Stimulated activated CD4-positive, alpha-beta T cell treated with anti-CD3 and anti-CD28 coated beads, Interleukin-4, amount 100 ng/mL, for 4 hours (primary cell): Measurements from ENCODE around the gene GPR45.
"Not testable (repeated sequence)": the region's sequence is repeated elsewhere in the genome, so short reads cannot be mapped to it uniquely, and the experiment has no call there.

ENCODE experiments used
- DNase-seq, 2 experiments: peaks; one replicate each; pipeline ENCODE4 v3.0.0-alpha.2; 2020

GPR45 gene, protein sequence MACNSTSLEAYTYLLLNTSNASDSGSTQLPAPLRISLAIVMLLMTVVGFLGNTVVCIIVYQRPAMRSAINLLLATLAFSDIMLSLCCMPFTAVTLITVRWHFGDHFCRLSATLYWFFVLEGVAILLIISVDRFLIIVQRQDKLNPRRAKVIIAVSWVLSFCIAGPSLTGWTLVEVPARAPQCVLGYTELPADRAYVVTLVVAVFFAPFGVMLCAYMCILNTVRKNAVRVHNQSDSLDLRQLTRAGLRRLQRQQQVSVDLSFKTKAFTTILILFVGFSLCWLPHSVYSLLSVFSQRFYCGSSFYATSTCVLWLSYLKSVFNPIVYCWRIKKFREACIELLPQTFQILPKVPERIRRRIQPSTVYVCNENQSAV

GRCh38 chr2:105241443-105241842 lies at the start of gene GPR45:
Gene GPR45, plus strand, starts transcription at chr2:105241743. Its CDS starts 116 bp downstream, at chr2:105241859.
- DNase-seq, result no peak

DNA sequence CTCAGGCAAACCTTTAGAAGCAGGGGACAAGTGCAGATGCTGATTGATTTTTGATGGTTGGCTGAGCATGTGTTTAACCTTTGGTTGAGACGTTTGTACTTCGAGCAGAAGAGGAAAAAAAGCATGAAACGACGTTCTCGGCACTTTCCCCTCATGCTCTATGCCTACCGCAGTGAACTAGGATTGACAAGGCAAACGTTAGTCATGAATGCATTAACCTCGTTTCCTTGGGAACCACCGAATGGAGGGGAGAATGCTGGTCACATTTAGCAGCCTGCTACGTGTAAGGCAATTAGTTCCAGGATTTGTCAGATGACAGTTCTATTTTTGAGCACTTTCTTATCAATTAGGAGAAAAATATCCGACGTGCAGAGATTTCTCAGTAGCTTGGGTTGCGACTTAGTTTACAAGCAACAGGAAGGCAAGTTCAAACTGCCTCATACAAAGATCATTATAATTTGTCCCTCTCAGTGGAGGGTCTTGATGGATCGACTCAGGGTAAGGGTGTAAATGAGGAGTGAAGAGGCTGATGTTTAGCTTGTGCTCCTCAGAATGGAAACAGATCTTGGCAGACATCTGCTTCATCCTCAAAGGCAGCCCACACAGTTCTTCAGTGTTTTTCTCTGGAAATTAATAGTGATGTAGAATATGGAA lies 47.4 kb upstream of the GPR45 start:
- DNase-seq, result no peak

DNA sequence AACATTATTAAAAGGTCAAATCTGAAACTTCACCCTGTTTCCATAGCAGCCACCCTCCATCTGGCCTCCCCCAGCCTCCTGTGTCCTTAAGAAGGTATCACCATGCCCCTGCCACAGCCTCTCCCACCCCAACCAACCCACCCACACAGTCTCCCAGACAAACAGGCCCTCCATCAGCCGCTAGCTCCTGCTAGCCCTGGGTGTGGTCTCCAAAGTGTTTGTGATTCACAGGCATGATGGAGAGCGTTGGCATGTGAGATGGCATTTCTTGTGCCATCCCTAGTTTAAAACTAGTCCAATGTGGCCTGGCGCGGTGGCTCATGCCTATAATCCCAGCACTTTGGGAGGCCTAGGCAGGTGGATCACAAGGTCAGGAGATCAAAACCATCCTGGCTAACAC lies 44.9 kb upstream of the GPR45 start:
- DNase-seq, result no peak

GRCh38 chr2:105215586-105216192 lies 25.9 kb upstream of the GPR45 start:
- DNase-seq, result no peak

- no peak for DNase-seq
Observed at GRCh38 chr2:105220604-105221003, 20.9 kb upstream of the GPR45 start.

GRCh38 chr2:105224444-105224843 lies 17.1 kb upstream of the GPR45 start:
- no peak for DNase-seq

DNA sequence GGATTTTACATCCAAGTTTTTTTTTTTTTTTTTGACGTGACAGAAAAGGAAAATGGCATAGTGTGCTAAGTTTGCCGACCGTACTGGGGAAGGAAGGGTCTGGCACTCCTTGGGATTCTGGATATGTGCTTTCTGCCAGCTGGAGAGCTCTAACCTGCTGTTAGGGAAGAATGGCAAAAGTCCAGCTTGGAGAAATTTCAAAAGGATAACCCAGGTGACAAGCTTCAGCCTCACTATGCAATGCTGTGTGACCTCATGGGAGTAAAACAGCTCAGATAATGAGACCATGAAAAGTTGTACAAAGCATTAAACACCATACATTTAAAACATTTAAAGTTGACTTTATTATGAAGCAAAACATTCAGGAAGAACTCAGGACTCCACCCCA lies 10.3 kb upstream of the GPR45 start:
- no peak for DNase-seq

DNA sequence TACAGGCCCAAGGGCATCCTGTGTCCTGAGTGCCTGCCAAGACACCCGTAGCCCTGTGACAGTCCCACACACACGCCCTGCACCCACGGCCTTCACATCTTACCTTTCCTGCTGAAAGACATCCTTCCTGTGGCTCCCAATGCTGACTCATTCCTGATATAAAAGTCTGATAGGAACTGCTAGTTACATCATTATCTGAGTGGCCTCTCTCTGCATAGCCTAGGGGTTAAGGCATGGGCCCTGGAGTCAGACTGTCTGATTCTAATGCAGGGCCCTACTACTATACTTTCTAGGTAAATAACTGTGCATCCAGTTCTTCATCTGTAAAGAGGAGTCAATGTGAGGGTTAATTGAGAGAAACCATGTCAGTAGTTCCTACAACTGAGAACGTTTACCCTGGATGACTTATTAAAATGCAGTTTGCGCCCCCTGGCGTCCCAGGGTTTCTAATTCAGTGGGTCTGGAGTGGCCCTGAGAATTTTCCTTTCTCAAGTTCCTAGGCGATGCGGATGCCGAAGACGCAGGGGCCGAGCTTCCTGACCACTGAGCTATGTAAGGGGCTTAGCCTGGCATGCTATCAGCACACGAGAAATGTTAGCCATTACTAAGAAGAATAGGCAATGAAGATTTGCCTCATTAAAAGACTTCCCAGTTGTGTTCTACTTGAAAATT lies 6.0 kb upstream of the GPR45 start:
- DNase-seq, result peak; percentile 49 to 66

DNA sequence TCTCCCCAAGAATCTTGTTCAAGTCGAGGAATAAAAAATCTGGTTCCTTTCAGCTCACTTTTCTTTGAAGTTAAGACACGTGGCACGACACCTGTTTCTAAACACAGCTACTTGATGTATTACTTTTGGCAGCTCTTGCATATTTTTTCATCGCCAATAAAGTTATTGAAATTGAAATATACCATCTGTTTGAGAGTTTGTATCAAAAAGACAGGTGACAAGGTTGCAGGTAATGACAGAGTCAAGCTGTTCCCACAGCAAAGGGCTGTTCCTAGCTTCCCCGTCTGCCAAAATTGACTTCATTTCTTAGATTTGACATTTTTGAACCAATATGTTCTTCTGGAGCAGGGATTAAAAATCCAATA lies 5.5 kb upstream of the GPR45 start:
- no peak for DNase-seq

DNA sequence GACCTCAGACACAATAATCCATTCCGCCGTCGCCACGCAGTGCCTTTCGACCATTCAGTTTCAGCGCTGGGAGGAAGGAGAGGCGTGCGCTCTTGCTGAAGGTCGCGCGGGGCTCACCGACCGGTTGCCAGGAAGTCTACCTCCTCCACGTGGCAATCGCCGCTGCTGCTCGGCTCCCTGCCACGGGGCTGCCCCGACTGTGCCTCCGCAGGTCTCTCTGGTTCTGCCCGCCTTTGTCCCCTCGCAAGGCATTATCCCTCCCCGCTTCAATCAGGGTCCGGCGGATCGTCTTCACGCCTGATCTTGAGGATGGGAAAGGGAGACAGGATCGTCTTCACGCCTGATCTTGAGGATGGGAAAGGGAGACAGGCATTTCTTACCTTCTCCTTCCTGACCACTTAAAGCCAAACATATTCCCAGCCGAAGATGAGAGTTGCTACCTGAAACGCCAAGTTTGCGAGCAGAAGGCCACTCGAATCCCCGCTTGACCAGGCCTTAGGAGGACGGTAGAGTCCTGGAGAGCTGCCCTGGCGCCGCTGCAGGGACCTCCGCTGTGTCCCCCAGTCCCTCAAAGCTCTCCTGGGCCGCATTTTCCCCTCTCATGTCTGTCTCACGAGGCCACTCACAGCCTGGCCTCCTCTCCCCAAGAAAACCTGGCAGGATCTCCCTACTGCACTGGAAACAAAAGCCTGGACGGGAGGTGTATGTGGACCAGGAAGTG lies 4.3 kb upstream of the GPR45 start:
- peak; percentile 10 to 30 for DNase-seq

DNA sequence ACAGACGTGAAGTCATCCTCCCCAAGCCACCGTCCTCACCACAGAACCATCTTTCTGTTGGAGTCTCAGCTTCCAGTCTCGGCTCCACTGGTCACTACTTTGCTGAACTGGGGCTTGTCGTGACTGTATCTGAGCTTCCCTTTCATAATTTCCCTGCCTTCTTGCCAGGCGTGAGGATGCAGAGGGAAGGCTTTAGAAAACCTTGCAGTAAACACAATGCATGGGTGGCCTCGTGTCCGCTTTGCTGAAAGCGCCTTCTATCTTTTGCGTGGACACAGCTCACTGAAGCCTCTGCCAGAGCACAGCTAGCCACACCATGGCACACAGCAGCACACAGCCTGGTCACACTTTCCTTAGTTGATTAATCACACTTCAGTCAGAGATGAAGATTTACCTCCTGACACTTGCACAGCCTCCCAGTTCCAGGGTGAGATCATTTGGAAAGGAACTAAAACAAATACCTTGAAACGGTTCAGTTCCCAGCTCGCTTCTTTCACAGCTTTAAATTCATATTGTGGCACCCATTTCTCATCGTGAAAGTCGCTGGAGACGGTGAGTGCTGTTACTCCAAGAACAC lies 2.8 kb upstream of the GPR45 start:
- no peak for DNase-seq

DNA sequence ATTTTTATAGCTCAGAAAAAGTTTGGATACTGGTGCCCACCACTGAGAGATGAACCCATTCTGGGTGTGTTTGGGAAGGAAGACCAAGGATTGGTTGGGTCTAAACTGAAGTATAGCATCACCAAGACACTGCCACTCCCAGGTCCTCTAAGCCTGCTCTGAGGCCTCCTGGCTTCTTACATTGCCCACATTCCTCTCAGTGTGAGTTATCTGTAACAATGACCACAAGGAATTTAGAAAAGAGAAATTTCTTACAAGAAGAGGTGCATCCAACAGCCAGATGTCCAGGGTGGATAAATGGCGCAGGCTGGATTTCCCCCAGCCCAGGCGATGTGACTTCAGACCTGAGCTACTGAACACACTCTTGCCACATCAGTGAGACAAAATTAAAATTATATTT lies 1.6 kb upstream of the GPR45 start:
- no peak for DNase-seq

GRCh38 chr2:105242286-105242993 lies 897 bp downstream of the GPR45 start:
- no peak for DNase-seq

- DNase-seq, result no peak
Observed at GRCh38 chr2:105243961-105244360, 2.4 kb downstream of the GPR45 start.

DNA sequence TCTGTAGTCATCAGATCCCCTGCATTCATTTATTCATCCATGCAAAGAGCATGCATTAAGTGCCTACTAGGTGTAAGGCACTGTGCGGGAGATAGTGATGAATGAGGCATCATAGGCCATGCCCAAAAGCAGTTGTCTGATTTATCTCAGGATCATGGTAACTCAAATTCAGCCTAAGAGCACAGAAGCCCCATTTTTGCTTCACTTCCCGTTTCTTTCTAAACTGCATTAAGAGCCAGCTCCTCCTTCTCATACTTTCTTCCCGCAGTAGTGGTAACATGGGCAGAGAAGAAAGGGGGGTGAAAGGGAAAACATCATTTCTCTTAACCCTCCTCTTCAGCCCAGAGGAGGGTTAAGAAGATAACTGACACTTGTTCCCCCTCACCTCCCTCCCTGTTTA lies 2.9 kb downstream of the GPR45 start:
- DNase-seq, result no peak

GRCh38 chr2:105248316-105249070 lies 7.0 kb downstream of the GPR45 start:
- DNase-seq, result no peak

- no peak for DNase-seq
Observed at GRCh38 chr2:105249181-105249580, 7.6 kb downstream of the GPR45 start.

DNA sequence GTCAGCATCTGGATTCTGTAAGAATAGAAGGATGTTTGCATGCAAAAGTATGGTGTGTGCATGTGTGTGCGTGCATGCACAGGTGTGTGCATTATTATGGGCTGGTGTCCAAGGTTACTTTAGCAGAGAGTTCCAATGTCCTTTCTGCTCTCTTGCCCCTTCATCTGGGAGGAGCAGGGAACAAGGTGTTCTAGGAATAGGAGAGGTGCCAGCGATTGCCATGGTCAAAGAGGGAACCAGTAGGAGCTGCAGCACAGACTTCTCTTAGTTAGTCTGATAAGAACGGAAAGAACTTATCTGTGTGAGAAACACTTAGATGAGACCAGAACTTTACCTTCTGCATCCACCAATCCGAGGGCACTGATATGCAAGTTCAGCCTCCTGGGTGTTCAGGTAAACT lies 8.3 kb downstream of the GPR45 start:
- DNase-seq, result no peak

GRCh38 chr2:105251016-105251648 lies 9.6 kb downstream of the GPR45 start:
- not testable (repeated sequence) for DNase-seq

DNA sequence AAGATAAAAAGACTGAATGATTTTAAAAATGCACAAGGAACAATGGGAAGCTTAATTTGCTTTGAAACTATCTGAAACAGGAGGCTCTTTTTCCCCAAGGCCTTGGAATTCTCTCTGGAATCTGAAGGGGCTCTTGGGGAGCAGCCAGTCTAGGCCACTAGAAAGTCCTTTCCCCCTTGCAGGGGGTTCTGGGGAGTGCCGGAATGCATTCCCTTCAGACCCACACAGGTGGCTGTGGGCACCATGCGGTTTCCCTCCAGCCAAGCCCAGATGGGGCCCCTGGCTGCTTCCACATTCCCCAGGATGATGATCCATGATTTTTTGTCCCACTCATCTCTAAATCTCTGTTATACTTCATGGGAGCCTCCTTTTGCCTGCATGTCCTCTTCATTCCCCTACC lies 10.7 kb downstream of the GPR45 start:
- DNase-seq, result no peak
